ENCODE measurements around the gene MRS2.
A peak's percentile ranks its signal among the peaks of the same experiment; 100 is the strongest.
"Not testable (repeated sequence)": the region's sequence is repeated elsewhere in the genome, so short reads cannot be mapped to it uniquely, and the experiment has no call there.

MRS2 gene

GRCh38 chr6:24402697-24403500, at the start of gene MRS2:
TSS of gene MRS2 (plus strand) at chr6:24402936. CDS start at chr6:24403047, 111 bp downstream.
- peak; percentile 79 to 81 for DNase-seq

- no peak for DNase-seq
These were observed 48.9 kb upstream of the MRS2 start for GRCh38 chr6:24353861-24354260.

- no peak for DNase-seq
These were observed 47.3 kb upstream of the MRS2 start for GRCh38 chr6:24355393-24355792.

GRCh38 chr6:24356310-24356973, 46.3 kb upstream of the MRS2 start:
- no peak for DNase-seq

GRCh38 chr6:24357336-24358218, 45.2 kb upstream of the MRS2 start, which contains the start of gene DCDC2:
TSS of gene DCDC2 (minus strand) at chr6:24358059. CDS start at chr6:24357750, 309 bp downstream.
- peak; percentile 24 to 39 for DNase-seq

GRCh38 chr6:24358219-24358821, 44.4 kb upstream of the MRS2 start:
- no peak for DNase-seq

GRCh38 chr6:24359640-24360454, 42.9 kb upstream of the MRS2 start:
- DNase-seq = peak; percentile 90 to 92

- not testable (repeated sequence) for DNase-seq
These were observed 40.4 kb upstream of the MRS2 start for GRCh38 chr6:24362363-24362762.

- DNase-seq = not testable (repeated sequence)
These were observed 37.6 kb upstream of the MRS2 start for GRCh38 chr6:24365103-24365633.

GRCh38 chr6:24374612-24375011, 28.1 kb upstream of the MRS2 start:
- no peak for DNase-seq

GRCh38 chr6:24376871-24377270, 25.9 kb upstream of the MRS2 start:
- no peak for DNase-seq

- no peak for DNase-seq
These were observed 24.2 kb upstream of the MRS2 start for GRCh38 chr6:24378473-24379097.

- no peak for DNase-seq
These were observed 21.1 kb upstream of the MRS2 start for GRCh38 chr6:24381476-24382219.

GRCh38 chr6:24382220-24382540, 20.6 kb upstream of the MRS2 start:
- DNase-seq = no peak

- DNase-seq = not testable (repeated sequence)
These were observed 19.7 kb upstream of the MRS2 start for GRCh38 chr6:24382891-24383494.

- DNase-seq = not testable (repeated sequence)
These were observed 18.2 kb upstream of the MRS2 start for GRCh38 chr6:24384369-24385130.

GRCh38 chr6:24385536-24386269, 17.0 kb upstream of the MRS2 start:
- no peak for DNase-seq

GRCh38 chr6:24387818-24388217, 14.9 kb upstream of the MRS2 start:
- no peak for DNase-seq
